IMR-90 (cell line): Measurements from ENCODE around the gene CST7. TPM values are rescaled to one million over a fixed set of nuclear protein-coding genes. Genes with fewer than 3 reads are reported as not detected.

Experiments used
- ATAC-seq: fragments of 200-7000 bp; cut with Tn5 transposase; 2 replicates; pipeline ENCODE4 v1.9.1; 2020; ENCODE audit warnings: low read depth, mild to moderate bottlenecking, moderate library complexity
- BruUV-seq: library from RNA; stranded (reverse); fragments of 400-500 nt; replicated peaks from 2 replicates; lab custom pipeline; 2021; lab: Mats Ljungman, UMichigan
- CTCF ChIA-PET: fragments of 300-600 bp; formaldehyde crosslinking; extraction: SDS; loops from one replicate; lab custom pipeline; 2021; ENCODE audit warnings: antibody characterized with exemption; lab: Yijun Ruan, JAX
- POLR2A ChIA-PET: fragments of 300-600 bp; sonication (Branson Sonifier 250); formaldehyde crosslinking; loops from one replicate; lab custom pipeline; 2022; ENCODE audit warnings: antibody characterized with exemption; ENCODE audit not compliant: unreplicated experiment; lab: Charles Lee
- DNase-seq: peaks from one replicate; pipeline ENCODE4 v3.0.0; 2013
- H2AFZ ChIP-seq: replicated peaks from 2 replicates; pipeline ENCODE3; 2013; ENCODE audit warnings: low read length, mild to moderate bottlenecking; ENCODE audit not compliant: poor library complexity
- H2AK5ac ChIP-seq: 2 replicates; pipeline ENCODE4 v1.6.1; 2013; ENCODE audit warnings: low read depth, low read length, inconsistent platforms
- H2AK9ac ChIP-seq: replicated peaks from 2 replicates; pipeline ENCODE3; 2013; ENCODE audit warnings: mild to moderate bottlenecking, low read depth, low read length, moderate library complexity; ENCODE audit not compliant: poor library complexity
- H2BK120ac ChIP-seq: 2 replicates; pipeline ENCODE4 v1.6.1; 2013; ENCODE audit warnings: low read depth, low read length, inconsistent platforms
- H2BK15ac ChIP-seq: 3 replicates; pipeline ENCODE4 v1.6.1; 2013; ENCODE audit warnings: low read depth, low read length, inconsistent platforms
- H2BK20ac ChIP-seq: 2 replicates; pipeline ENCODE4 v1.6.1; 2013; ENCODE audit warnings: low read depth, mild to moderate bottlenecking, inconsistent platforms, low read length, moderate library complexity
- H2BK5ac ChIP-seq: 2 replicates; pipeline ENCODE4 v1.6.1; 2013; ENCODE audit warnings: mild to moderate bottlenecking, low read depth, low read length, inconsistent platforms; ENCODE audit not compliant: poor library complexity, severe bottlenecking
- H3K14ac ChIP-seq: replicated peaks from 2 replicates; pipeline ENCODE4 v1.6.1; 2013; ENCODE audit warnings: low read depth, low read length, inconsistent platforms
- H3K18ac ChIP-seq: 2 replicates; pipeline ENCODE4 v1.6.1; 2013; ENCODE audit warnings: low read depth, low read length, control low read depth
- H3K23ac ChIP-seq: 2 replicates; pipeline ENCODE4 v1.6.1; 2013; ENCODE audit warnings: low read depth, low read length, inconsistent platforms
- H3K27ac ChIP-seq: 2 replicates; pipeline ENCODE4 v1.5.1; 2013; ENCODE audit warnings: mild to moderate bottlenecking, control low read depth, low read length; ENCODE audit not compliant: insufficient read depth
- H3K27me3 ChIP-seq: 2 replicates; pipeline ENCODE4 v1.6.1; 2013; ENCODE audit warnings: low read length; ENCODE audit not compliant: control insufficient read depth, insufficient read depth
- H3K36me3 ChIP-seq: 2 replicates; pipeline ENCODE4 v1.6.1; 2013; ENCODE audit warnings: low read length, mixed read lengths; ENCODE audit not compliant: control insufficient read depth, insufficient read depth
- H3K4ac ChIP-seq: 2 replicates; pipeline ENCODE4 v1.6.1; 2013; ENCODE audit warnings: low read depth, low read length, inconsistent platforms
- H3K4me1 ChIP-seq: 2 replicates; pipeline ENCODE4 v1.6.1; 2013; ENCODE audit warnings: low read length, mixed read lengths; ENCODE audit not compliant: control insufficient read depth, insufficient read depth
- H3K4me2 ChIP-seq: 2 replicates; pipeline ENCODE4 v1.6.1; 2013; ENCODE audit warnings: low read depth, mild to moderate bottlenecking, control low read depth, low read length, moderate library complexity
- H3K4me3 ChIP-seq: 2 replicates; pipeline ENCODE4 v1.5.1; 2013; ENCODE audit warnings: low read depth, mild to moderate bottlenecking, control low read depth, low read length, moderate library complexity; ENCODE audit not compliant: insufficient read depth
- H3K56ac ChIP-seq: 2 replicates; pipeline ENCODE4 v1.6.1; 2013; ENCODE audit warnings: low read length, inconsistent platforms; ENCODE audit not compliant: insufficient read depth; ENCODE audit errors: extremely low read depth
- H3K79me1 ChIP-seq, 2 experiments: 2 replicates each; pipeline ENCODE4 v1.6.1; 2013; ENCODE audit warnings: low read length in 2 of 2, inconsistent platforms in 1 of 2, low read depth in 1 of 2
- H3K9ac ChIP-seq: 2 replicates; pipeline ENCODE4 v1.6.1; 2013; ENCODE audit warnings: low read depth, low read length, control low read depth
- H3K9me1 ChIP-seq: 2 replicates; pipeline ENCODE4 v1.6.1; 2013; ENCODE audit warnings: low read length, inconsistent platforms; ENCODE audit not compliant: insufficient read depth
- H3K9me3 ChIP-seq: 2 replicates; pipeline ENCODE4 v1.6.1; 2013; ENCODE audit warnings: low read length; ENCODE audit not compliant: control insufficient read depth, insufficient read depth
- H4K20me1 ChIP-seq: 2 replicates; pipeline ENCODE4 v1.6.1; 2013; ENCODE audit warnings: low read length, inconsistent platforms; ENCODE audit not compliant: insufficient read depth
- H4K5ac ChIP-seq: 2 replicates; pipeline ENCODE4 v1.6.1; 2013; ENCODE audit warnings: mild to moderate bottlenecking, low read depth, low read length, control low read depth
- H4K8ac ChIP-seq, 2 experiments: 2 replicates each; pipeline ENCODE4 v1.6.1; 2013; ENCODE audit warnings: low read depth in 2 of 2, low read length in 2 of 2, control low read depth in 1 of 2, inconsistent platforms in 1 of 2
- H4K91ac ChIP-seq: 2 replicates; pipeline ENCODE4 v1.6.1; 2013; ENCODE audit warnings: low read depth, low read length, inconsistent platforms; ENCODE audit not compliant: insufficient read depth
- BHLHE40 ChIP-seq: fragments of 150-350 bp; IDR thresholded peaks from 2 replicates; pipeline ENCODE4 v1.6.1; 2016; ENCODE audit warnings: mild to moderate bottlenecking, low read depth, low read length
- CHD1 ChIP-seq: IDR thresholded peaks from 2 replicates; pipeline ENCODE4 v1.6.1; 2012; ENCODE audit warnings: low read depth, low read length, improper control_type of control experiment
- CTCF ChIP-seq: conservative IDR thresholded peaks from 2 replicates; pipeline ENCODE4 v1.5.1; 2012; ENCODE audit warnings: mild to moderate bottlenecking, low read depth, low read length, improper control_type of control experiment
- POLR2A ChIP-seq: IDR thresholded peaks from 2 replicates; pipeline ENCODE4 v1.6.1; 2012; ENCODE audit warnings: mild to moderate bottlenecking, low read depth, low read length
- WGBS, 2 experiments: methylation state at CpG; one replicate each; pipeline versions ENCODE4 v1.1.5 to v1.1.7; 2013; ENCODE audit warnings: missing lambda C conversion rate in 2 of 2; ENCODE audit not compliant: insufficient read length in 1 of 2; ENCODE audit errors: extremely low coverage in 2 of 2; 5-methylcytosine and 5-hydroxymethylcytosine counted together
- dilution Hi-C: fragments of 300-500 bp; cut with HindIII; formaldehyde crosslinking; loops from one replicate; pipeline ENCODE4 v1.14.3; 2018; ENCODE audit warnings: low sequenced_read_pairs; ENCODE audit not compliant: unreplicated experiment
- in situ Hi-C: fragments of 300-500 bp; cut with MboI; formaldehyde crosslinking; loops from 3 replicates; pipeline ENCODE4 v1.14.3; 2019; ENCODE audit warnings: low sequenced_read_pairs, inconsistent platforms, mixed read lengths
- intact Hi-C: fragments of 100-400 bp; cut with micrococcal nuclease; formaldehyde crosslinking; loops from 2 replicates; pipeline ENCODE4 v1.10.0; 2022
- polyA plus RNA-seq, 3 experiments: library from polyadenylated mRNA; depleted of rRNA; stranded (reverse); fragments of >200 nt; gene quantifications; 2 replicates each; pipeline ENCODE4 v1.2.3, GENCODE V29; 2012; ENCODE audit warnings: low replicate concordance in 1 of 3
- total RNA-seq: library from RNA; depleted of rRNA; stranded (reverse); fragments of >200 nt; gene quantifications from 2 replicates; pipeline ENCODE4 v1.2.3, GENCODE V29; 2012

The CST7 gene
- total and polyA plus RNA-seq, 2 of the 4 experiments (the other 2 are of a cell fraction), result not detected

GRCh38 chr20:24934101-24934661, 14.9 kb upstream of the CST7 start:
- Histone ChIP-seq H3K14ac (no peak overlapping the region), H2BK15ac (no peak overlapping the region), H3K9me3 (no peaks in the 10 kb centered on the region), H2AFZ (peak overlapping the region; percentile 11), H2AK9ac (no peak overlapping the region), H3K4me2 (no peak overlapping the region), H2BK20ac (no peak overlapping the region), H2BK5ac (no peak overlapping the region), H3K23ac (no peak overlapping the region), H3K56ac (no peak overlapping the region), H3K9me1 (no peaks in the 10 kb centered on the region; the same call in 1 of the 2 replicates), H2BK120ac (no peak overlapping the region), H3K36me3 (no peaks in the 10 kb centered on the region), H3K27me3 (no peaks in the 10 kb centered on the region), H4K91ac (no peak overlapping the region), H3K4me1 (no peaks in the 10 kb centered on the region), H3K9ac (no peak overlapping the region), H4K20me1 (no peaks in the 10 kb centered on the region), H3K4me3 (no peak overlapping the region), H3K18ac (no peak overlapping the region), H3K27ac (no peak overlapping the region), H3K4ac (no peak overlapping the region), H4K5ac (no peak overlapping the region), H2AK5ac (no peak overlapping the region), H3K79me1 (no peaks in the 10 kb centered on the region), H4K8ac (no peak overlapping the region)
- POLR2A ChIA-PET, result no interaction called here
- dilution Hi-C loops (no loop called here), in situ Hi-C loops (no loop called here), intact Hi-C loops (no loop called here)
- no peak for ATAC-seq
- 55% methylated on average over 2 of the region's 9 CpGs; no CpG with 5 or more reads in 1 of the 2 experiments for whole genome bisulfite sequencing, 2 experiments
- BruUV-seq, result no TSS peak
- CTCF ChIA-PET, result no interaction called here
- no peak for TF ChIP-seq POLR2A
- TF ChIP-seq CHD1, result no peak
- no peak for TF ChIP-seq CTCF
- no peak for TF ChIP-seq BHLHE40
- DNase-seq, result no peak
